WTC11 (cell line): ENCODE data around the gene RBM44.

Source experiments
- CREB1 ChIP-seq: sonication (generic); formaldehyde crosslinking; IDR thresholded peaks from 2 replicates; pipeline ENCODE4 v1.8.0; 2023; ENCODE audit warnings: mild to moderate bottlenecking, missing genetic modification reagents
- CTCF ChIP-seq: fragments of 200-600 bp; IDR thresholded peaks from 2 replicates; pipeline ENCODE4 v1.8.0; 2022; ENCODE audit warnings: antibody characterized with exemption
- ZMAT4 ChIP-seq: fragments of 250-450 bp; sonication (Bioruptor Pico); IDR thresholded peaks from 2 replicates; pipeline ENCODE4 v1.9.0; 2021; ENCODE audit warnings: mild to moderate bottlenecking

- TF ChIP-seq CREB1 (CRISPR knock-in tag) (no peak), CTCF (no peak), ZMAT4 (no peak)
Observed at GRCh38 chr2:237798236-237799059, at the start of gene RBM44.
